Measurements from ENCODE around the gene PTPRS. TPM values are rescaled to one million over a fixed set of nuclear protein-coding genes. Genes with fewer than 3 reads are reported as not detected.

PTPRS gene
- total RNA-seq, 1 experiment from 2014 or later = 15.0 TPM

- ChIA-PET CTCF (no interaction called here), POLR2A (no interaction called here)
- peaks cover 17% of the 10 kb centered on the region for H3K4me1 Mint-ChIP-seq (ENCODE audit: insufficient read depth, unreplicated experiment)
- no peak overlapping the region for H3K27ac Mint-ChIP-seq (ENCODE audit: low read depth, unreplicated experiment)
- intact Hi-C loops (cut with micrococcal nuclease) = no loop called here
- no peak for DNase-seq (ENCODE audit: unreplicated experiment)
- TF ChIP-seq CTCF (IDR thresholded peaks at IDR 0.05; ENCODE audit: unreplicated experiment) = no peak
- no peak overlapping the region for H3K4me3 Mint-ChIP-seq (ENCODE audit: unreplicated experiment)
- no TSS peak for BruUV-seq (replicated peaks)
- peaks cover 5% of the 10 kb centered on the region for H3K36me3 Mint-ChIP-seq (ENCODE audit: insufficient read depth, unreplicated experiment)
- H3K27me3 Mint-ChIP-seq (ENCODE audit: insufficient read depth, unreplicated experiment) = no peaks in the 10 kb centered on the region
- no peaks in the 10 kb centered on the region for H3K9me3 Mint-ChIP-seq (ENCODE audit: unreplicated experiment)
Measured at GRCh38 chr19:5313307-5313706, 27.3 kb downstream of the PTPRS start.

GRCh38 chr19:5312058-5312457, 28.6 kb downstream of the PTPRS start:
- intact Hi-C loops (cut with micrococcal nuclease) = no loop called here
- no peaks in the 10 kb centered on the region for H3K27me3 Mint-ChIP-seq (ENCODE audit: insufficient read depth, unreplicated experiment)
- ChIA-PET CTCF (no interaction called here), POLR2A (no interaction called here)
- no peak overlapping the region for H3K4me3 Mint-ChIP-seq (ENCODE audit: unreplicated experiment)
- H3K27ac Mint-ChIP-seq (ENCODE audit: low read depth, unreplicated experiment) = no peak overlapping the region
- TF ChIP-seq CTCF (IDR thresholded peaks at IDR 0.05; ENCODE audit: unreplicated experiment) = no peak
- peaks cover 5% of the 10 kb centered on the region for H3K36me3 Mint-ChIP-seq (ENCODE audit: insufficient read depth, unreplicated experiment)
- DNase-seq (ENCODE audit: unreplicated experiment) = no peak
- H3K9me3 Mint-ChIP-seq (ENCODE audit: unreplicated experiment) = no peaks in the 10 kb centered on the region
- no TSS peak for BruUV-seq (replicated peaks)
- H3K4me1 Mint-ChIP-seq (ENCODE audit: insufficient read depth, unreplicated experiment) = peaks cover 17% of the 10 kb centered on the region

GRCh38 chr19:5309438-5310204, 31.0 kb downstream of the PTPRS start:
- no peaks in the 10 kb centered on the region for H3K9me3 Mint-ChIP-seq (ENCODE audit: unreplicated experiment)
- H3K4me1 Mint-ChIP-seq (ENCODE audit: insufficient read depth, unreplicated experiment) = peaks cover 11% of the 10 kb centered on the region
- no peak overlapping the region for H3K4me3 Mint-ChIP-seq (ENCODE audit: unreplicated experiment)
- POLR2A ChIA-PET = interaction anchor here (0.9 kb wide), 1 partner anchor 36 kb away, joined by 3 read pairs; no protein-coding TSS in a partner anchor
- no peak for DNase-seq (ENCODE audit: unreplicated experiment)
- H3K27me3 Mint-ChIP-seq (ENCODE audit: insufficient read depth, unreplicated experiment) = peaks cover 4% of the 10 kb centered on the region
- intact Hi-C loops (cut with micrococcal nuclease) = no loop called here
- no peak for TF ChIP-seq CTCF (IDR thresholded peaks at IDR 0.05; ENCODE audit: unreplicated experiment)
- CTCF ChIA-PET = no interaction called here
- H3K27ac Mint-ChIP-seq (ENCODE audit: low read depth, unreplicated experiment) = peak overlapping the region; percentile 73
- BruUV-seq (replicated peaks) = no TSS peak
- peaks cover 5% of the 10 kb centered on the region for H3K36me3 Mint-ChIP-seq (ENCODE audit: insufficient read depth, unreplicated experiment)

- Mint-ChIP-seq H3K4me3 (ENCODE audit: unreplicated experiment) (peak overlapping the region; percentile 66), H3K36me3 (ENCODE audit: insufficient read depth, unreplicated experiment) (peaks cover 5% of the 10 kb centered on the region), H3K27me3 (ENCODE audit: insufficient read depth, unreplicated experiment) (peaks cover 11% of the 10 kb centered on the region), H3K4me1 (ENCODE audit: insufficient read depth, unreplicated experiment) (peaks cover 5% of the 10 kb centered on the region), H3K9me3 (ENCODE audit: unreplicated experiment) (no peaks in the 10 kb centered on the region), H3K27ac (ENCODE audit: low read depth, unreplicated experiment) (peak overlapping the region; percentile 98)
- TF ChIP-seq CTCF (IDR thresholded peaks at IDR 0.05; ENCODE audit: unreplicated experiment) = no peak
- CTCF ChIA-PET = interaction anchor here (0.6 kb wide), 1 partner anchor 170 kb away, joined by 3 read pairs; no protein-coding TSS in a partner anchor
- intact Hi-C loops (cut with micrococcal nuclease) = no loop called here
- POLR2A ChIA-PET = no interaction called here
- peak; percentile 96 for DNase-seq (ENCODE audit: unreplicated experiment)
- TSS peak; percentile 100 for BruUV-seq (replicated peaks)
Measured at GRCh38 chr19:5308451-5309437, 31.9 kb downstream of the PTPRS start.

Data from MCF 10A (cell line).